Neural cell (in vitro differentiated cells): Measurements from ENCODE around the gene HOXC10. TPM values are rescaled to one million over a fixed set of nuclear protein-coding genes. Genes with fewer than 3 reads are reported as not detected.

ENCODE experiments used
- H2AFZ ChIP-seq: fragments of 200-600, 300-800 bp; sonication (generic), shearing (Covaris generic); 2 replicates; pipeline ENCODE4 v1.6.0; 2014; ENCODE audit warnings: low read depth, mild to moderate bottlenecking, antibody characterized with exemption, low read length, moderate library complexity
- H3F3A ChIP-seq: fragments of 200-600 bp; shearing (Covaris generic); 2 replicates; pipeline ENCODE4 v1.6.1; 2016; ENCODE audit warnings: mild to moderate bottlenecking, moderate library complexity, mixed read lengths, antibody characterized with exemption, low read length; ENCODE audit not compliant: insufficient read depth, poor library complexity, severe bottlenecking
- H3K27ac ChIP-seq: fragments of 200-600, 300-800 bp; sonication (generic), shearing (Covaris generic); 2 replicates; pipeline ENCODE4 v1.5.1; 2014; ENCODE audit warnings: mild to moderate bottlenecking, low read length, moderate library complexity
- H3K27me3 ChIP-seq: fragments of 300-800, 200-600 bp; sonication (generic), shearing (Covaris generic); 2 replicates; pipeline ENCODE4 v1.6.0; 2014; ENCODE audit warnings: mild to moderate bottlenecking, low read depth, low read length, moderate library complexity; ENCODE audit not compliant: insufficient read depth
- H3K36me3 ChIP-seq: fragments of 300-800, 200-600 bp; sonication (generic), shearing (Covaris generic); 2 replicates; pipeline ENCODE4 v1.5.1; 2014; ENCODE audit warnings: mild to moderate bottlenecking, antibody characterized with exemption, low read length, moderate library complexity; ENCODE audit not compliant: insufficient read depth
- H3K4me2 ChIP-seq: fragments of 300-800, 200-600 bp; sonication (generic), shearing (Covaris generic); 2 replicates; pipeline ENCODE4 v1.6.0; 2014; ENCODE audit warnings: mild to moderate bottlenecking, low read length
- H3K4me3 ChIP-seq: fragments of 300-800, 200-600 bp; sonication (generic), shearing (Covaris generic); 2 replicates; pipeline ENCODE4 v1.5.1; 2014; ENCODE audit warnings: mild to moderate bottlenecking, low read length, moderate library complexity
- H3K79me2 ChIP-seq: fragments of 200-600 bp; shearing (Covaris generic); replicated peaks from 2 replicates; pipeline ENCODE4 v1.6.0; 2014; ENCODE audit warnings: mild to moderate bottlenecking, low read length, moderate library complexity; ENCODE audit not compliant: insufficient read depth
- H3K9ac ChIP-seq: fragments of 300-800, 200-600 bp; sonication (generic), shearing (Covaris generic); 2 replicates; pipeline ENCODE4 v1.6.1; 2016; ENCODE audit warnings: mild to moderate bottlenecking, low read length, mixed read lengths
- H3K9me2 ChIP-seq: fragments of 200-600 bp; shearing (Covaris generic); 2 replicates; pipeline ENCODE4 v1.6.1; 2016; ENCODE audit warnings: mild to moderate bottlenecking, low read length, mixed read lengths; ENCODE audit not compliant: insufficient read depth
- H3K9me3 ChIP-seq: fragments of 200-600, 300-800 bp; sonication (generic), shearing (Covaris generic); 2 replicates; pipeline ENCODE4 v1.6.1; 2016; ENCODE audit warnings: mild to moderate bottlenecking, mixed run types, low read length, moderate library complexity, mixed read lengths
- H4K20me1 ChIP-seq: fragments of 200-600 bp; shearing (Covaris generic); 2 replicates; pipeline ENCODE4 v1.6.1; 2016; ENCODE audit warnings: mild to moderate bottlenecking, mixed run types; ENCODE audit not compliant: insufficient read depth
- CTCF ChIP-seq: fragments of 450-650 bp; IDR thresholded peaks from 2 replicates; pipeline ENCODE4 v1.5.1; 2014; ENCODE audit warnings: antibody characterized with exemption, mild to moderate bottlenecking, moderate library complexity; ENCODE audit not compliant: poor library complexity, severe bottlenecking
- EZH2 ChIP-seq: fragments of 200-600, 300-800 bp; shearing (Covaris generic), sonication (generic); IDR thresholded peaks from 2 replicates; pipeline ENCODE4 v1.6.1; 2014; ENCODE audit warnings: antibody characterized with exemption, low read length, borderline replicate concordance, mild to moderate bottlenecking; ENCODE audit not compliant: insufficient read depth, poor library complexity, severe bottlenecking
- MXI1 ChIP-seq: fragments of 450-650 bp; conservative IDR thresholded peaks from 2 replicates; pipeline ENCODE4 v1.6.1; 2014; ENCODE audit warnings: antibody characterized with exemption, mild to moderate bottlenecking; ENCODE audit not compliant: poor library complexity, severe bottlenecking
- RAD21 ChIP-seq: fragments of 450-650 bp; conservative IDR thresholded peaks from 2 replicates; pipeline ENCODE4 v1.6.1; 2014; ENCODE audit warnings: antibody characterized with exemption, mild to moderate bottlenecking, moderate library complexity
- REST ChIP-seq: IDR thresholded peaks from 2 replicates; pipeline ENCODE4 v1.6.1; 2012; ENCODE audit warnings: borderline replicate concordance
- SMC3 ChIP-seq: fragments of 450-650 bp; conservative IDR thresholded peaks from 2 replicates; pipeline ENCODE4 v1.6.1; 2014; ENCODE audit warnings: antibody characterized with exemption, mild to moderate bottlenecking, moderate library complexity; ENCODE audit not compliant: poor library complexity
- TAF1 ChIP-seq: IDR thresholded peaks from 2 replicates; pipeline ENCODE4 v1.6.1; 2012; ENCODE audit warnings: low read depth
- polyA plus RNA-seq: library from polyadenylated mRNA; depleted of rRNA; stranded (reverse); fragments of >200 nt; gene quantifications from 2 replicates; pipeline ENCODE4 v1.2.3, GENCODE V29; 2014

The HOXC10 gene
- polyA plus RNA-seq, 1 donor from 2014 or later: not detected

- Histone ChIP-seq H4K20me1 (no peaks in the 10 kb centered on the region), H3K9ac (no peak overlapping the region), H3K27ac (no peak overlapping the region), H3K36me3 (no peaks in the 10 kb centered on the region), H3K9me2 (no peaks in the 10 kb centered on the region), H3K27me3 (peaks cover 99% of the 10 kb centered on the region), H3K79me2 (no peaks in the 10 kb centered on the region), H3K4me2 (no peak overlapping the region), H3K9me3 (no peaks in the 10 kb centered on the region), H2AFZ (no peak overlapping the region), H3K4me3 (no peak overlapping the region), H3F3A (no peaks in the 10 kb centered on the region)
- no peak for TF ChIP-seq CTCF
- no peak for TF ChIP-seq RAD21
- TF ChIP-seq EZH2: peak; percentile 27
Observed at GRCh38 chr12:54033106-54033979, 48.4 kb downstream of the HOXC10 start.

GRCh38 chr12:54033980-54034784 lies 49.2 kb downstream of the HOXC10 start:
- Histone ChIP-seq H3K9me2 (no peaks in the 10 kb centered on the region), H3K9ac (no peak overlapping the region), H3K27me3 (peaks cover 99% of the 10 kb centered on the region), H3K9me3 (no peaks in the 10 kb centered on the region), H4K20me1 (no peaks in the 10 kb centered on the region), H3K36me3 (no peaks in the 10 kb centered on the region), H2AFZ (no peak overlapping the region), H3F3A (no peaks in the 10 kb centered on the region), H3K4me3 (no peak overlapping the region), H3K4me2 (no peak overlapping the region), H3K27ac (no peak overlapping the region), H3K79me2 (no peaks in the 10 kb centered on the region)
- TF ChIP-seq EZH2 (peak; percentile 16), TAF1 (no peak), MXI1 (no peak), REST (no peak), SMC3 (no peak)
